HG03521 (cell line): Measurements from ENCODE around the gene LILRB1.
"Not testable (repeated sequence)": the region's sequence is repeated elsewhere in the genome, so short reads cannot be mapped to it uniquely, and the experiment has no call there.

Experiments used
- ATAC-seq: cut with Tn5 transposase; IDR thresholded peaks from one replicate; pipeline ENCODE4 v1.9.1; 2021; ENCODE audit warnings: mild to moderate bottlenecking, moderate library complexity; ENCODE audit not compliant: unreplicated experiment

LILRB1 gene

DNA sequence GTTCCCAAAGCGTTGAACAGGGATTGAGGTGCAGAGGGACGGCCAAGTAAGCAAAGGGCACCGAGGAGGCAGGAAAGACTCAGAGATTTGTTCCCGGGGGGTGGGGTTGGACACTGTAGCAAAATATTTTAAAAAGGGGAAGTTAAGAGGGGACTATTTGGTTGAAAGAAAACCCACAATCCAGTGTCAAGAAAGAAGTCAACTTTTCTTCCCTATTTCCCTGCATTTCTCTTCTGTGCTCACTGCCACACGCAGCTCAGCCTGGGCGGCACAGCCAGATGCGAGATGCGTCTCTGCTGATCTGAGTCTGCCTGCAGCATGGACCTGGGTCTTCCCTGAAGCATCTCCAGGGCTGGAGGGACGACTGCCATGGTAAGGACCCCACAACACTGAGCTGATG is at the start of gene LILRB1:
LILRB1 (plus strand) TSS at position 223 of the 400 bp plus-strand sequence. CDS start 590 bp downstream, outside the sequence.
- not testable (repeated sequence) for ATAC-seq

DNA sequence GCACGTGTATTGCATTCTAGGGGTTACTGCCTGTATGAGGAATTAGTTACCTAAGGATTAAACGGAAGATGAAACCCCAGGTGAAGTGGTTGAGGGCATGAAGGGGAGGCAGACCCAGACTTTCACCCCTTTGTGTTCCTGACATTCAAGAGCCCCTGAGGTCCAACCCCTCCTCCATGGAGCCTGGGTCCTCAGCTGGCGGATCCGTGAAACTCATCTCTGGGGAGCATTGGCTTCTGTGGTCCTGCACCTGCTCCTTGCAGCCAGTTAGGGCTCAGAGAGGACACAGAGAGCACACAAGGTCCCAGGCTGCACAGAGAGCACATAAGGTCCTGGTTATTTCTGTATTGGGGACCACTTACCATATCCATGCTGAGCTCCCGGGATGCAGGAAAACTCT is 43.9 kb upstream of the LILRB1 start:
- ATAC-seq = no peak

DNA sequence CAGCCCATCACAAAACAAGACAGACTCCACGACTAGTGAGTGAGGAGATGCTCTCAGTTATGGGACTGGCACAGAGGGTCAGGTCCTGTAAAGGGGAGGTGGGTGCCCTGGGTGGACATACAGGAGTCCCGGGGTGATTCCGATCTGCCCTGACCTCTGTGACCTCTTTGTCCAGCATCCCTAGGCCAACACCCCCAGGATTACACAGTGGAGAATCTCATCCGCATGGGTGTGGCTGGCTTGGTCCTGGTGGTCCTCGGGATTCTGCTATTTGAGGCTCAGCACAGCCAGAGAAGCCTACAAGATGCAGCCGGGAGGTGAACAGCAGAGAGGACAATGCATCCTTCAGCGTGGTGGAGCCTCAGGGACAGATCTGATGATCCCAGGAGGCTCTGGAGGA is 43.3 kb upstream of the LILRB1 start:
- ATAC-seq = no peak

DNA sequence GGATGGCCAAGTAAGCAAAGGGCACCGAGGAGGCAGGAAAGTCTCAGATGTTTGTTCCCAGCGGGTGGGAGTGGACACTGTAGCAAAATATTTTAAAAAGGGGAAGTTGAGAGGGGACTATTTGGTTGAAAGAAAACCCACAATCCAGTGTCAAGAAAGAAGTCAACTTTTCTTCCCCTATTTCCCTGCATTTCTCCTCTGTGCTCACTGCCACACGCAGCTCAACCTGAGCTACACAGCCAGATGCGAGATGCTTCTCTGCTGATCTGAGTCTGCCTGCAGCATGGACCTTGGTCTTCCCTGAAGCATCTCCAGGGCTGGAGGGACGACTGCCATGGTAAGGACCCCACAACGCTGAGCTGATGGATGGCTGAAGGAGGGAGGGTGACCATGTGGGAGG is 36.8 kb upstream of the LILRB1 start, which contains the start of gene LILRA1:
LILRA1 (plus strand) TSS at position 188 of the 400 bp plus-strand sequence. CDS start 613 bp downstream, outside the sequence.
- not testable (repeated sequence) for ATAC-seq

DNA sequence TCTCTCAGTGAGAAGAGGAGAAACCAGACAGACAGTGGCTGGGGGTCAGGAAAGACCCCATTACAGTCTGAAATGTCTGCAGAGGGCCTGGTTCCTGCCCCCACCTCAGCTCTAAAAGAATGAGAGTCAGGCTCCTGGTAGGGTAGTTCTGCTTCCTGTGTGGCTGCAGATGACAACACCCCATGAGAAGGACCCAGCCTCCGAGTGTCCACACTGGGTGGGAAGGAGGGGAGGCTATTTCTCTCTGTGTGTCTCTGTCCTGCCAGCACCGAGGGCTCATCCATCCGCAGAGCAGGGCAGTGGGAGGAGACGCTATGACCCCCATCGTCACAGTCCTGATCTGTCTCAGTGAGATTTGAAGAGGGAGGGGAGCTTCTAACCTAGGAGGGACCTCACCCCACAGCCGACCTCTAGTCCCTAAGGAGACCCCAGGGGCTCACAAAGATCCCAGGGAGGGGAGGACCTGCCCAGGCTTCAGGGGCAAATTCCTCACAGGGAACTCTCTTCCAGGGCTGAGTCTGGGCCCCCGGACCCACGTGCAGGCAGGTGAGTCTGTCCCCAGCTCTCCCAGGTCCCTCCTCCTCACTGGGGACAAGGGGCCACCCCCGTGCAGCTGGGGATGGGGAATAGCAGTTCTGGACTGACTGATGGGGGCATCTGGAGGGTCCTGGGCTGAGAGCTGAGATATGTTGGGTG is 36.2 kb upstream of the LILRB1 start:
- not testable (repeated sequence) for ATAC-seq

DNA sequence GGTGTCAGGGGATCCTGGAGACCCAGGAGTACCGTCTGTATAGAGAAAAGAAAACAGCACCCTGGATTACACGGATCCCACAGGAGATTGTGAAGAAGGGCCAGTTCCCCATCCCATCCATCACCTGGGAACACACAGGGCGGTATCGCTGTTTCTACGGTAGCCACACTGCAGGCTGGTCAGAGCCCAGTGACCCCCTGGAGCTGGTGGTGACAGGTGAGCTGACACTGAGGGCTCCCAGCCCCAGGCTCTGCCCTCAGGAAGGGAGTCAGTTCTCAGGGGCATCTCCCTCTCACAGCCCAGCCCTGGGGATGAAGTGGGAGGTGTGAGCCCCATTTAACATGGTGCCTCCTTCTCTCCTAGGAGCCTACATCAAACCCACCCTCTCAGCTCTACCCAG is 35.5 kb upstream of the LILRB1 start:
- no peak for ATAC-seq

DNA sequence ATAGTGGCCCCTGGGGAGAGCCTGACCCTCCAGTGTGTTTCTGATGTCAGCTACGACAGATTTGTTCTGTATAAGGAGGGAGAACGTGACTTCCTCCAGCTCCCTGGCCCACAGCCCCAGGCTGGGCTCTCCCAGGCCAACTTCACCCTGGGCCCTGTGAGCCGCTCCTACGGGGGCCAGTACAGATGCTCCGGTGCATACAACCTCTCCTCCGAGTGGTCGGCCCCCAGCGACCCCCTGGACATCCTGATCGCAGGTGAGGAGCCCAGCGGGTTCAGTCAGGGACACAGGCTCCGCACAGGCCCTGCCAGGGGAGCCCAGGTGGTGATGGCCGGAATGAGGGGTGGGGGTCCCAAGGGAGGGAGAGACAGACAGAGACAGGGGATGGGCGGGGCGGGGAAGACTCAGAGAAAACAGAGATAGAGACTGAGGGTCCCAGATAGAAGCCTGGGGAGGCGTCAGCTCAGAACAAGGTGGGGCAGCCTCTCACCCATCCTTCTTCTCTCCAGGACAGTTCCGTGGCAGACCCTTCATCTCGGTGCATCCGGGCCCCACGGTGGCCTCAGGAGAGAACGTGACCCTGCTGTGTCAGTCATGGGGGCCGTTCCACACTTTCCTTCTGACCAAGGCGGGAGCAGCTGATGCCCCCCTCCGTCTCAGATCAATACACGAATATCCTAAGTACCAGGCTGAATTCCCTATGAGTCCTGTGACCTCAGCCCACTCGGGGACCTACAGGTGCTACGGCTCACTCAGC is 34.4 kb upstream of the LILRB1 start:
- not testable (repeated sequence) for ATAC-seq

DNA sequence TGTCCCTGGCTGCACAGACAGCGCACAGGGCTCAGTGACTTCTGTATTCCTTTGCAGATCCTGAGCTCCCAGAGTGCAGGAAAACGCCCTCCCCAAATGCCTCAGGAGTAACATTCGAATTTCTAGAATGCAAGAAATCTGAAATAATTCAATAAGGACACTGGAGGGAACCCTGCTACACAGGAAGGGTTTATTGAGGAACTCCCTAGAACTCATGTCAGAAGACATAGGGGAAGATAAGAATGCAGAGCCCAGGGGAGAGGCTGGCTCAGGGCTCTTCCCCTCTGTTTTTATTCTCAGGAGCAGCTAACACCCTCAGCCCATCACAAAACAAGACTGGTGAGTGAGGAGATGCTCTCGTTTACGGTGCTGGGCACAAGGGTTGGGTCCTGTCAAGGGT is 30.1 kb upstream of the LILRB1 start:
- ATAC-seq = no peak

DNA sequence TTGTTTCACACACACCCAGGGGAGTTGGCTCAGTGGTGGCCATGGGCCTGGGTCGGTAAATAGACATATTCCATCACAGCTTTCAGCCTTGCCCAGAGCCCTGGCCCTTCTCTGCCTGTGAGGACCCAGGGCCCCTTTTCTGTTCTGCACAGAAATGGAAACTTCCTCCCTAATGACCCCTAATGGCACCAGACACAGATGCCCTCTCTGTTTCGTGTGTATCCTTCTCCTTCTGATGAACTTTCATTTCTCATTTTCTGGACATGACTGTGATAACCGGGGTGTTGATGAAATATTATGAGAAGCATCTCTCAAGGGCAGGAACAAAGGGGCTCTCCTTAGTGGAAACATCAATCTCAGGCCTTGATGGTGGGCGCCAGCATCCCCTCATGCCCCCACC is 24.1 kb upstream of the LILRB1 start:
- no peak for ATAC-seq

DNA sequence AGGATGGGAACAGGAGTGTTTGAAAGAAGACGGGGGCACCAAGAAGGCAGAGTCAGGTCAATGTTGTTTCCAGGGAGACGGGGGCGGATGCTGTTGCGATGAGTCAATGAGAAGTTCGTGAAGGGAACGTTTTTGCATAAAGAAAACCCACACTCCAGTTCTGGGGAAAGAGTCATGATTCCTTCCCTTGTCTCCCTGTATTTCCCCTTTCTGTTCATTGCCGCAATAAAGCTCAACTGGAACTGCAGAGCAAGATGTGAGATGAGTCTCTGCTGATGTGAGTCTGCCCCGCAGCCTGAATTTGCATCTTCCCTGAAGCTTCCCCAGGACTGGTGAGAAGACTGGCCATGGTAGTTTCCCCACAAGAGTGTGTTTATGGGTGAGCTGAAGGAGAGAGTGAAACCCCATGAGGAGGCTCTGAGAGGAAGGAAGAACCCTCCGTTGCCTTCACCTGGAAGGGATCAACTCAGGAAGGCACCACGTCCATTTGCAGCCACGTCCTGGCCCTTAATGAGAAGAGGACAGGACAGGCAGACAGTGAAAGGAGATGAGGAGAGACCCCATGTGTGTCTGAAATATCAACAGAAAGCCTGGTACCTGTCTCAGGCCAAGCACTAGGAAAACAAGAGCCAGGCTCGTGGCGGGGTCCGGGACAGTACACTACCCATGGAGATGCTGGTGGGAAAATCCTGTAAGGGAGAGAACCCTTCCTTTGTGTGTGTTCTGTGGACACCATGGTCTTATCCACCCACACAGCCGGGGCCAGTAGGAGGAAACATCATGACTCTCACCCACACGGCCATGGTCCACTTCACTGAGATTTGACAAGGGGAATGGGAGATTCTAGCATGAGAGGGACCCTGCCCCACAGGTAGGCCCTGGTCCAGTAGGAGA is 23.1 kb upstream of the LILRB1 start:
- ATAC-seq = no peak

DNA sequence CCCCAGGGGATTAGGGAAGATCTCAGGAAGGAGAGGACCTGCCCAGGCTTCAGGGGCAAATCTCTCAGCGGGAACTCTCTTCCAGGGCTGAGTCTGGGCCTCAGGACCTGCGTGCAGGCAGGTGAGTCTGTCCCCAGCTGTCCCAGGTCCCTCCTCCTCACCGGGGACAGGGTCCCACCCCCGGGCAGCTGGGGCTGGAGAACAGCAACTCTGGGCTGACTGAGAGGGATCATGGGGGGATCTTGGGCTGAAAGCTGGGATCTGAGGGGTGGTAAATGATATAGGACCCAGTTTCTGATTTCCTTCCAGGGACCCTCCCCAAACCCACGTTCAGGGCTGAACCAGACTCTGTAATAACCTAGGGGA is 22.5 kb upstream of the LILRB1 start:
- ATAC-seq = no peak

DNA sequence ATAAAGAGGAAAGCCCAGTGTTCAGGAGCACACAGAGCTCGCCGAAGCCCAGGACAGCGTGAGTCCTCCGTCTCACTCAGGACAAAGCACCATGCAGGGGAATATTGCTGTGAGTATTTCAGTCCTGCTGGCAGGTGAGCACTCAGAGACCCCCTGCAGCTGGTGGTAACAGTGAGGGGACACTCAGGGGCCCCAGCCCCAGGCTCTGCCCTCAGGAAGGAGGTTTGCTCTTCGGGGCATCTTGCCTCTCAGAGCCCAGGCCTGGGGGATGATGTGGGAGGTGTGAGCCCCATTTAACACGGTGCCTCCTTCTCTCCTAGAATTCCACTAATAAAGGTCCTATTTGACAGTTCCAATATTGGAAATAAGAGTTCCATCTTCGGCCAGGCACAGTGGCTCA is 22.1 kb upstream of the LILRB1 start:
- ATAC-seq = no peak

DNA sequence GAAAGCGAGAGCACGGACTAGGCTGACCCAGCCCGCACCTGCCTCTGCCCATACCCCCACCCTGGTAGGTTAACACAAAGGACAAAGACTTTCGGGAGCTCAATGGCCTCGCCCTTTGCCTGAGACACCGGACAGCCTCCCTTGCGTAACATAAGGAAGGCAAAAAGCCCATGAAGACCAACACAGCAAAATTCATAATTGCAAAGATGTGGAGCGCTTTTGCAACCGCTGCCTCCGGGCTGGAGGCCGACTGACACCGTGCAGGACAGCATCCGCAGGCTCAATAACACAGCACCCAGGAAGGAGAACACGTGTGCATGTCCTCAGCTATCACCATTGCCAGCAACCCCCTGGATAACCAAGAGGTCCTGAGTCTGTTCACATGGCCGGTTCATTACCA is 21.5 kb upstream of the LILRB1 start:
- no peak for ATAC-seq

DNA sequence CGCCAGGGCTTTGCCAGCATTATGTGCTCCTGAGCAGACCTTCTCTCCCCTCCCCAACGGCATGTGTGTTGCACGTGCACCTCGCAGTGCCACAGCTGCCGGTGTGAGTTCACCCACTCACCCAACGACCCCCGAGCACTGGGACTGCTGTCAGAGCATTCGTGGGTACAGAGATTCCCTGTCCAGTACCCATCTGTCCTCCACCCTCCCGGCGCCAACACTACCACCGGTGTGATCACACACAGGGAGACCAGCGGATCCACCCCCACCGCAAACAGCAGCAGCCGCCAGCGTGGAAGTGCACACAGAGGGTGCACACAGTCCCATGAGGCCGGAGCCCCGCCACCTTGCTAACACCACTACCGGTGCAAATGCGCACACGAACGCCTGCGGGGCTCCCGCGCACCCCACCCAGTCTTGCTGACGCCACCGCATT is 20.9 kb upstream of the LILRB1 start:
- ATAC-seq = no peak

DNA sequence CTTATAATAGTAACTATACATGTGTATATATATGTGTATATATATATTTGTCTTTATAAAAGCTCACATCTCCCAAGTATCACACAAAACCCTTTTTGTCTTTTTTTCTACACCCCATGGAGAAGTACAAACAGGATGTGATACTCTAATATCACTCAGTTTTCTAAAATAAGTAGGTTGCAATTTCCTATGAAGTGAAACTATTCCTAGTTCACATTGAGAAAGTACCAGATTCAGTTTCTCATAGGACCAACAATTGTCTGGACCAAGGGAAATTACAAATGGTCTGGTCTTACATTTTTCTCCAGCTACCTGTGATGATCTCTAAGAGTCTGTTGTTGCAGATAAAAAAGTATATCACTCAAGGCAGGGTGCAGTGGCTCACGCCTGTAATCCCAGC is 17.9 kb upstream of the LILRB1 start:
- ATAC-seq = no peak

DNA sequence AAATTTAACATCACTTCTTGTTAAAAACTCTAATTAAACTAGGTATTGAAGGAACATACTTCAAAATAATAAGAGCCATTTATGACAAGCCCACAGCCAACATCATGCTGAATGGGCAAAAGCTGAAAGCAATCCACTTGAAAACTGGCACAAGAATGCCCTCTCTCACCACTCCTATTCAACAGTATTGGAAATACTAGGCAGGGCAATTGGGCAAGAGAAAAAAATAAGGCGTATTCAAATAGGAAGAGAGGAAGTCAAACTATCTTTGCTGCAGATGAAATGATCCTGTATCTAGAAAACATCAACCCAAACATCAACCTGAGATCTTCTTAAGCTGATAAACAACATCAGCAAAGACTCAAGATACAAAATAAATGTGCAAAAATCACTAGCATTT is 15.6 kb upstream of the LILRB1 start:
- ATAC-seq = no peak

DNA sequence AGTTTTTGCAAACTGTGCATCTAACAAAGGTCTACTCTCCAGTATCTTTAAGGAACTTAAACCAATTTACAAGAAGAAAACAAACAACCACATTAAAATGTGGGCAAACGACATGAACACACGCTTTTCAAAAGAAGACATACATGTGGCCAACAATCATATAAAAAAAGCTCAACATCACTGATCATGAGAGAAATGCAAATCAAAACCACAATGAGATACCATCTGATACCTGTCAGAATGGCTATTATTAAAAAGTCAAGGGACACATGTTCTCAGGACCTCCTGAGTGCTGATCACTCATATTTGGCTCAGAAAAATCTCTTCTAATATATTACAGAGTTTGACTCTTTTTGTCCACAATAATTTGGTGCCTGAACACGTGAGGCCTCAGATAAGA is 14.2 kb upstream of the LILRB1 start:
- ATAC-seq = no peak

DNA sequence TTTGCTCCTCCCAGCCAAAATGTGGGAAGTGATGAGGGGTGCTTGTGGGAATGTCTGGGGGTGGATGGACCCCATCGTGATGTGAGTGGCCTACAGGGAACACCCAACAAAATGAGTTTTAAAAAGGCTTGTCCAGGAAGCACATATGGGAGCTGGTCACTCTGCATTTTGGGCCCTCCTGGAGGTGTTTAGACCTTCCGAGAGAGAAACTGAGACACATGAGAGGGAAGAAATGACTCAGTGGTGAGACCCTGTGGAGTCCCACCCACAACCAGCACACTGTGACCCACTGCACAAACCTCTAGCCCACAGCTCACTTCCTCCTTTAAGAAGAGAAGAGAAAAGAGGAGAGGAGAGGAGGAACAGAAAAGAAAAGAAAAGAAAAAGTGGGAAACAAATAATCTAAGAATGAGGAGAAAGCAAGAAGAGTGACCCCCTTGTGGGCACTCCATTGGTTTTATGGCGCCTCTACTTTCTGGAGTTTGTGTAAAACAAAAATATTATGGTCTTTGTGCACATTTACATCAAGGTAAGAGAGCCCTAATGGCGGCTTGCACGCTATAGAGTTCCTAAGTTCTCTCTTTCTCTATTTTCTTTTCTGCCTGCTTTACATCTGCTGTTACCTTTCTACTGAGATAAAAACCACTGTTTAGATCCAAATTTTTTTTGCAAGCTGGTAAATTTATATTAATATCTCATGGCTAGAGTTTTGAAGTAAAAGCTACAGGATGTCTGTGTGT is 13.3 kb upstream of the LILRB1 start:
- peak; percentile 69 for ATAC-seq

DNA sequence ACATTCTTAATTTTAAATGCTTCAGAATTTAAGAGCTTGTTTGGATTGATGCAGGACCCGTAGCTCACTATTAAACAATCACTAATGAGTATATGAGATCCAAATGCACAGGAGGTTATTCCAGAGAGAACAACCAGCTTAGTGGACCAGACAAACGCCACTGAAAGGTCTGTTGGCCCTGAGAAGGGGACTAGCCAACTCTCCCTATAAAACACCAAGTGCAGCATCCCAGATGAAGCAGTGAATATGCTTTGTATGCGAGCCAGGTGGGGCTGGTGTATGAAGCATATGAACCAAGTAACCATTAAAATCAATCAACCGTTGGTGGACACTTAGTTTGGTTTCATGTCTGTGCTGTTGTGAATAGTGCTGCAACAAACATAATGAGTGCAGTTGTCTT is 9.8 kb upstream of the LILRB1 start:
- no peak for ATAC-seq

DNA sequence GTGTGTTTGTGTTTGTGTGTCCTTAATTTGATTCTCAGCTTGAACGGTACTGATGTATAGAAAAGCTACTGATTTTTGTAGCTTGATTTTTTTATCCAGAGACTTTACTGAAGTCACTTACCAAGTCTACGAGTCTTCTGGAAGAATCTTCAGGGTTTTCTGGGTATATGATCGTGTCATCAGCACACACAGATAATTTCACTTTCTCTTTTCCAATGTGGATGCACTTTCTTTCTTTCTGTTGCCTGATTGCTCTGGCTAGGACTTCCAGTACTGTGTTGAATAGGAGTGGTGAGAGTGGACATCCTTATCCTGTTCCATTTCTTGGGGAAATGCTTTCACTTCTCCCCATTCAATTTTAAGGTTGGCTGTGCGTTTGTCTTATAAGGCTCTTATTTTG is 7.9 kb upstream of the LILRB1 start:
- no peak for ATAC-seq

DNA sequence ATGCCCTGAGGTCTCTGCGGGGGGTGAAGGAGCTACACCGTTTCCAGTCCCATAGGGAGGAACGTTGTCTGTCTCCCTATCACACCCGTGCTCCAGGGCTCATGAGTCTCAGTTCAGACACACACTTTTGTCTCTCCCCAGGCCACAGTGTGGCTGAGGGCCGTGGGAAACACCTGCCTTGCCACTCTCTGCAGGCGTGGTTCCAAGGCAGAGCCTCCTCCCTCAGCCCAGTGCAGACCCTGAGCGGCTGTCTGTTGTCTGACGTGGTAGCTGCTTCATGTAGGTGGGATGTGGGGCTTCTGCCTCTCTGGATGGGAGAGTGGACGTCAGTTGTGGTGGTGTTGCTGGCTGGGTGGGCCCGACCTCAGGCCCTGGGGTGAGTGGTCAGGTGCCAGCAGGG is 6.0 kb upstream of the LILRB1 start:
- ATAC-seq = not testable (repeated sequence)
